IMR-90 (cell line): ENCODE results near the gene PDE6A. TPM values are rescaled to one million over a fixed set of nuclear protein-coding genes. Genes with fewer than 3 reads are reported as not detected.

ENCODE experiments used
- ATAC-seq: fragments of 200-7000 bp; cut with Tn5 transposase; 2 replicates; pipeline ENCODE4 v1.9.1; 2020; ENCODE audit warnings: low read depth, mild to moderate bottlenecking, moderate library complexity
- BruUV-seq: library from RNA; stranded (reverse); fragments of 400-500 nt; replicated peaks from 2 replicates; lab custom pipeline; 2021; lab: Mats Ljungman, UMichigan
- CTCF ChIA-PET: fragments of 300-600 bp; formaldehyde crosslinking; extraction: SDS; loops from one replicate; lab custom pipeline; 2021; ENCODE audit warnings: antibody characterized with exemption; lab: Yijun Ruan, JAX
- POLR2A ChIA-PET: fragments of 300-600 bp; sonication (Branson Sonifier 250); formaldehyde crosslinking; loops from one replicate; lab custom pipeline; 2022; ENCODE audit warnings: antibody characterized with exemption; ENCODE audit not compliant: unreplicated experiment; lab: Charles Lee
- DNase-seq: peaks from one replicate; pipeline ENCODE4 v3.0.0; 2013
- H2AFZ ChIP-seq: replicated peaks from 2 replicates; pipeline ENCODE3; 2013; ENCODE audit warnings: low read length, mild to moderate bottlenecking; ENCODE audit not compliant: poor library complexity
- H2AK5ac ChIP-seq: 2 replicates; pipeline ENCODE4 v1.6.1; 2013; ENCODE audit warnings: low read depth, low read length, inconsistent platforms
- H2AK9ac ChIP-seq: replicated peaks from 2 replicates; pipeline ENCODE3; 2013; ENCODE audit warnings: mild to moderate bottlenecking, low read depth, low read length, moderate library complexity; ENCODE audit not compliant: poor library complexity
- H2BK120ac ChIP-seq: 2 replicates; pipeline ENCODE4 v1.6.1; 2013; ENCODE audit warnings: low read depth, low read length, inconsistent platforms
- H2BK15ac ChIP-seq: 3 replicates; pipeline ENCODE4 v1.6.1; 2013; ENCODE audit warnings: low read depth, low read length, inconsistent platforms
- H2BK20ac ChIP-seq: 2 replicates; pipeline ENCODE4 v1.6.1; 2013; ENCODE audit warnings: low read depth, mild to moderate bottlenecking, inconsistent platforms, low read length, moderate library complexity
- H2BK5ac ChIP-seq: 2 replicates; pipeline ENCODE4 v1.6.1; 2013; ENCODE audit warnings: mild to moderate bottlenecking, low read depth, low read length, inconsistent platforms; ENCODE audit not compliant: poor library complexity, severe bottlenecking
- H3K14ac ChIP-seq: replicated peaks from 2 replicates; pipeline ENCODE4 v1.6.1; 2013; ENCODE audit warnings: low read depth, low read length, inconsistent platforms
- H3K18ac ChIP-seq: 2 replicates; pipeline ENCODE4 v1.6.1; 2013; ENCODE audit warnings: low read depth, low read length, control low read depth
- H3K23ac ChIP-seq: 2 replicates; pipeline ENCODE4 v1.6.1; 2013; ENCODE audit warnings: low read depth, low read length, inconsistent platforms
- H3K27ac ChIP-seq: 2 replicates; pipeline ENCODE4 v1.5.1; 2013; ENCODE audit warnings: mild to moderate bottlenecking, control low read depth, low read length; ENCODE audit not compliant: insufficient read depth
- H3K27me3 ChIP-seq: 2 replicates; pipeline ENCODE4 v1.6.1; 2013; ENCODE audit warnings: low read length; ENCODE audit not compliant: control insufficient read depth, insufficient read depth
- H3K36me3 ChIP-seq: 2 replicates; pipeline ENCODE4 v1.6.1; 2013; ENCODE audit warnings: low read length, mixed read lengths; ENCODE audit not compliant: control insufficient read depth, insufficient read depth
- H3K4ac ChIP-seq: 2 replicates; pipeline ENCODE4 v1.6.1; 2013; ENCODE audit warnings: low read depth, low read length, inconsistent platforms
- H3K4me1 ChIP-seq: 2 replicates; pipeline ENCODE4 v1.6.1; 2013; ENCODE audit warnings: low read length, mixed read lengths; ENCODE audit not compliant: control insufficient read depth, insufficient read depth
- H3K4me2 ChIP-seq: 2 replicates; pipeline ENCODE4 v1.6.1; 2013; ENCODE audit warnings: low read depth, mild to moderate bottlenecking, control low read depth, low read length, moderate library complexity
- H3K4me3 ChIP-seq: 2 replicates; pipeline ENCODE4 v1.5.1; 2013; ENCODE audit warnings: low read depth, mild to moderate bottlenecking, control low read depth, low read length, moderate library complexity; ENCODE audit not compliant: insufficient read depth
- H3K56ac ChIP-seq: 2 replicates; pipeline ENCODE4 v1.6.1; 2013; ENCODE audit warnings: low read length, inconsistent platforms; ENCODE audit not compliant: insufficient read depth; ENCODE audit errors: extremely low read depth
- H3K79me1 ChIP-seq, 2 experiments: 2 replicates each; pipeline ENCODE4 v1.6.1; 2013; ENCODE audit warnings: low read length in 2 of 2, inconsistent platforms in 1 of 2, low read depth in 1 of 2
- H3K9ac ChIP-seq: 2 replicates; pipeline ENCODE4 v1.6.1; 2013; ENCODE audit warnings: low read depth, low read length, control low read depth
- H3K9me1 ChIP-seq: 2 replicates; pipeline ENCODE4 v1.6.1; 2013; ENCODE audit warnings: low read length, inconsistent platforms; ENCODE audit not compliant: insufficient read depth
- H3K9me3 ChIP-seq: 2 replicates; pipeline ENCODE4 v1.6.1; 2013; ENCODE audit warnings: low read length; ENCODE audit not compliant: control insufficient read depth, insufficient read depth
- H4K20me1 ChIP-seq: 2 replicates; pipeline ENCODE4 v1.6.1; 2013; ENCODE audit warnings: low read length, inconsistent platforms; ENCODE audit not compliant: insufficient read depth
- H4K5ac ChIP-seq: 2 replicates; pipeline ENCODE4 v1.6.1; 2013; ENCODE audit warnings: mild to moderate bottlenecking, low read depth, low read length, control low read depth
- H4K8ac ChIP-seq, 2 experiments: 2 replicates each; pipeline ENCODE4 v1.6.1; 2013; ENCODE audit warnings: low read depth in 2 of 2, low read length in 2 of 2, control low read depth in 1 of 2, inconsistent platforms in 1 of 2
- H4K91ac ChIP-seq: 2 replicates; pipeline ENCODE4 v1.6.1; 2013; ENCODE audit warnings: low read depth, low read length, inconsistent platforms; ENCODE audit not compliant: insufficient read depth
- BHLHE40 ChIP-seq: fragments of 150-350 bp; IDR thresholded peaks from 2 replicates; pipeline ENCODE4 v1.6.1; 2016; ENCODE audit warnings: mild to moderate bottlenecking, low read depth, low read length
- CEBPB ChIP-seq: IDR thresholded peaks from 2 replicates; pipeline ENCODE4 v1.6.1; 2012; ENCODE audit warnings: low read depth, low read length, improper control_type of control experiment
- CHD1 ChIP-seq: IDR thresholded peaks from 2 replicates; pipeline ENCODE4 v1.6.1; 2012; ENCODE audit warnings: low read depth, low read length, improper control_type of control experiment
- CTCF ChIP-seq: conservative IDR thresholded peaks from 2 replicates; pipeline ENCODE4 v1.5.1; 2012; ENCODE audit warnings: mild to moderate bottlenecking, low read depth, low read length, improper control_type of control experiment
- ELK1 ChIP-seq: fragments of 150-350 bp; IDR thresholded peaks from 2 replicates; pipeline ENCODE4 v1.6.1; 2016; ENCODE audit warnings: low read depth, mild to moderate bottlenecking, low read length, moderate library complexity, borderline replicate concordance
- FOS ChIP-seq: fragments of 150-350 bp; IDR thresholded peaks from 2 replicates; pipeline ENCODE4 v1.6.1; 2016; ENCODE audit warnings: low read depth, low read length
- MAFK ChIP-seq: IDR thresholded peaks from 2 replicates; pipeline ENCODE4 v1.6.1; 2012; ENCODE audit warnings: low read depth, low read length, improper control_type of control experiment
- MAZ ChIP-seq: IDR thresholded peaks from 2 replicates; pipeline ENCODE4 v1.6.1; 2012; ENCODE audit warnings: low read depth, mild to moderate bottlenecking, low read length, improper control_type of control experiment, moderate library complexity, borderline replicate concordance
- MXI1 ChIP-seq: IDR thresholded peaks from 2 replicates; pipeline ENCODE4 v1.6.1; 2012; ENCODE audit warnings: low read depth, mild to moderate bottlenecking, low read length, moderate library complexity, borderline replicate concordance
- NFE2L2 ChIP-seq: fragments of 150-350 bp; IDR thresholded peaks from 2 replicates; pipeline ENCODE4 v1.6.1; 2016; ENCODE audit warnings: low read depth, mild to moderate bottlenecking, low read length
- POLR2A ChIP-seq: IDR thresholded peaks from 2 replicates; pipeline ENCODE4 v1.6.1; 2012; ENCODE audit warnings: mild to moderate bottlenecking, low read depth, low read length
- RAD21 ChIP-seq: IDR thresholded peaks from 2 replicates; pipeline ENCODE4 v1.6.1; 2012; ENCODE audit warnings: low read length, improper control_type of control experiment
- RCOR1 ChIP-seq: IDR thresholded peaks from 2 replicates; pipeline ENCODE4 v1.6.1; 2012; ENCODE audit warnings: mild to moderate bottlenecking, low read length, improper control_type of control experiment; ENCODE audit not compliant: insufficient replicate concordance
- SMC3 ChIP-seq: fragments of 150-350 bp; IDR thresholded peaks from 2 replicates; pipeline ENCODE4 v1.6.1; 2016; ENCODE audit warnings: low read depth, mild to moderate bottlenecking, antibody characterized with exemption, low read length, moderate library complexity
- USF2 ChIP-seq: fragments of 150-350 bp; IDR thresholded peaks from 2 replicates; pipeline ENCODE4 v1.6.1; 2017; ENCODE audit warnings: mild to moderate bottlenecking, antibody characterized with exemption, low read length, low read depth
- WGBS, 2 experiments: methylation state at CpG; one replicate each; pipeline versions ENCODE4 v1.1.5 to v1.1.7; 2013; ENCODE audit warnings: missing lambda C conversion rate in 2 of 2; ENCODE audit not compliant: insufficient read length in 1 of 2; ENCODE audit errors: extremely low coverage in 2 of 2; 5-methylcytosine and 5-hydroxymethylcytosine counted together
- dilution Hi-C: fragments of 300-500 bp; cut with HindIII; formaldehyde crosslinking; loops from one replicate; pipeline ENCODE4 v1.14.3; 2018; ENCODE audit warnings: low sequenced_read_pairs; ENCODE audit not compliant: unreplicated experiment
- in situ Hi-C: fragments of 300-500 bp; cut with MboI; formaldehyde crosslinking; loops from 3 replicates; pipeline ENCODE4 v1.14.3; 2019; ENCODE audit warnings: low sequenced_read_pairs, inconsistent platforms, mixed read lengths
- intact Hi-C: fragments of 100-400 bp; cut with micrococcal nuclease; formaldehyde crosslinking; loops from 2 replicates; pipeline ENCODE4 v1.10.0; 2022
- polyA plus RNA-seq, 3 experiments: library from polyadenylated mRNA; depleted of rRNA; stranded (reverse); fragments of >200 nt; gene quantifications; 2 replicates each; pipeline ENCODE4 v1.2.3, GENCODE V29; 2012; ENCODE audit warnings: low replicate concordance in 1 of 3
- total RNA-seq: library from RNA; depleted of rRNA; stranded (reverse); fragments of >200 nt; gene quantifications from 2 replicates; pipeline ENCODE4 v1.2.3, GENCODE V29; 2012

Gene PDE6A
- total and polyA plus RNA-seq, 2 of the 4 experiments (the other 2 are of a cell fraction) = not detected

- no peak overlapping the region for H2AK5ac ChIP-seq
- H3K23ac ChIP-seq = no peak overlapping the region
- intact Hi-C loops = no loop called here
- BruUV-seq = no TSS peak
- no peak overlapping the region for H2BK15ac ChIP-seq
- H4K8ac ChIP-seq = no peak overlapping the region
- no peak overlapping the region for H3K4me2 ChIP-seq
- H3K14ac ChIP-seq = no peak overlapping the region
- no peak overlapping the region for H3K4me3 ChIP-seq
- CTCF ChIA-PET = interaction anchor here (0.8 kb wide), 1 partner anchor 34 kb away, joined by 3 read pairs; no protein-coding TSS in a partner anchor
- H4K91ac ChIP-seq = no peak overlapping the region
- H3K4ac ChIP-seq = no peak overlapping the region
- WGBS, 2 experiments = 57% methylated on average over 1 of the region's 6 CpGs; no CpG with 5 or more reads in 1 of the 2 experiments
- H3K9me1 ChIP-seq = 0 out of 2 replicates have a peak, but pooled peaks cover 3% of the 10 kb centered on the region
- no peak overlapping the region for H3K18ac ChIP-seq
- 0 out of 2 replicates have a peak, but pooled peaks cover 4% of the 10 kb centered on the region for H3K4me1 ChIP-seq
- H2AK9ac ChIP-seq = no peak overlapping the region
- no peak overlapping the region for H2BK20ac ChIP-seq
- dilution Hi-C loops = no loop called here
- no peaks in the 10 kb centered on the region for H3K27me3 ChIP-seq
- in situ Hi-C loops = no loop called here
- H3K9ac ChIP-seq = no peak overlapping the region
- POLR2A ChIA-PET = no interaction called here
- no peak for ATAC-seq
- no peaks in the 10 kb centered on the region for H3K36me3 ChIP-seq
- no peak overlapping the region for H2BK120ac ChIP-seq
- DNase-seq = peak; percentile 33
- H3K9me3 ChIP-seq = no peaks in the 10 kb centered on the region
- H2AFZ ChIP-seq = no peak overlapping the region
- H3K27ac ChIP-seq = no peak overlapping the region
- H4K5ac ChIP-seq = no peak overlapping the region
- no peak overlapping the region for H2BK5ac ChIP-seq
- H4K20me1 ChIP-seq = no peaks in the 10 kb centered on the region
- H3K56ac ChIP-seq = no peak overlapping the region
- H3K79me1 ChIP-seq = no peaks in the 10 kb centered on the region
- TF ChIP-seq USF2 (no peak), CEBPB (no peak), CTCF (no peak), BHLHE40 (no peak), RCOR1 (no peak), MAZ (no peak), MXI1 (no peak), RAD21 (no peak), FOS (no peak), SMC3 (no peak), POLR2A (no peak), MAFK (no peak), CHD1 (no peak), NFE2L2 (no peak), ELK1 (no peak)
These were observed 57.7 kb downstream of the PDE6A start for GRCh38 chr5:149886692-149887470.
